ENCODE measurements around the gene LEUTX.

Gene LEUTX

GRCh38 chr19:39833464-39834286 is 55.0 kb downstream of the LEUTX start, which contains the start of gene DYRK1B:
TSS of gene DYRK1B (minus strand) at chr19:39834162. CDS start at chr19:39831867, 2,295 bp downstream.
- no peak for TF ChIP-seq CTCF (IDR thresholded peaks at IDR 0.05; ENCODE audit: low read depth, low read length)
- DNase-seq (ENCODE audit: extremely low read depth, low read depth), result peak; percentile 95

- no peak for TF ChIP-seq CTCF (IDR thresholded peaks at IDR 0.05; ENCODE audit: low read depth, low read length)
- no peak for DNase-seq (ENCODE audit: extremely low read depth, low read depth)
Measured at GRCh38 chr19:39834287-39834841, 55.7 kb downstream of the LEUTX start.

Measured in AG09319 (cell line).